H9 (cell line): ENCODE measurements around the gene CCDC149. TPM values are rescaled to one million over a fixed set of nuclear protein-coding genes. Genes with fewer than 3 reads are reported as not detected.

Experiments
- DNase-seq: peaks from one replicate; pipeline ENCODE4 v3.0.0-alpha.2; 2017
- H2AFZ ChIP-seq: one replicate; pipeline ENCODE4 v1.6.1; 2013; ENCODE audit warnings: mild to moderate bottlenecking, low read length, control low read depth, moderate library complexity
- H2AK5ac ChIP-seq: 2 replicates; pipeline ENCODE4 v1.6.1; 2013; ENCODE audit warnings: low read length, control low read depth, mixed read lengths; ENCODE audit not compliant: insufficient read length
- H2BK120ac ChIP-seq: one replicate; pipeline ENCODE4 v1.6.1; 2013; ENCODE audit warnings: low read depth, mild to moderate bottlenecking, low read length, control low read depth, inconsistent platforms; ENCODE audit not compliant: poor library complexity, severe bottlenecking
- H2BK12ac ChIP-seq: 2 replicates; pipeline ENCODE4 v1.6.1; 2013; ENCODE audit warnings: low read length, control low read depth, mixed read lengths, low read depth; ENCODE audit not compliant: insufficient read length
- H2BK15ac ChIP-seq: 2 replicates; pipeline ENCODE4 v1.6.1; 2013; ENCODE audit warnings: low read depth, low read length, control low read depth
- H2BK20ac ChIP-seq: one replicate; pipeline ENCODE4 v1.6.1; 2013; ENCODE audit warnings: low read depth, mild to moderate bottlenecking, low read length, control low read depth, inconsistent platforms; ENCODE audit not compliant: poor library complexity, severe bottlenecking
- H2BK5ac ChIP-seq: 2 replicates; pipeline ENCODE4 v1.6.1; 2013; ENCODE audit warnings: low read length, control low read depth, mixed read lengths; ENCODE audit not compliant: insufficient read length
- H3K14ac ChIP-seq: 2 replicates; pipeline ENCODE4 v1.6.1; 2013; ENCODE audit warnings: low read length, control low read depth; ENCODE audit not compliant: insufficient read depth
- H3K18ac ChIP-seq: 2 replicates; pipeline ENCODE4 v1.6.1; 2013; ENCODE audit warnings: low read depth, mild to moderate bottlenecking, mixed read lengths, low read length, control low read depth; ENCODE audit not compliant: insufficient read length
- H3K23ac ChIP-seq: 2 replicates; pipeline ENCODE4 v1.6.1; 2013; ENCODE audit warnings: low read length, control low read depth, mixed read lengths, low read depth; ENCODE audit not compliant: insufficient read length
- H3K23me2 ChIP-seq: 2 replicates; pipeline ENCODE4 v1.6.1; 2013; ENCODE audit warnings: low read depth, mild to moderate bottlenecking, mixed read lengths, low read length, control low read depth; ENCODE audit not compliant: insufficient read length, poor library complexity, severe bottlenecking
- H3K27ac ChIP-seq: 2 replicates; pipeline ENCODE4 v1.5.1; 2013; ENCODE audit warnings: low read length, control low read depth, mixed read lengths, low read depth; ENCODE audit not compliant: insufficient read length
- H3K27me3 ChIP-seq: 2 replicates; pipeline ENCODE4 v1.6.1; 2013; ENCODE audit warnings: low read length, control low read depth, inconsistent platforms; ENCODE audit not compliant: insufficient read depth
- H3K4ac ChIP-seq: 2 replicates; pipeline ENCODE4 v1.6.1; 2013; ENCODE audit warnings: low read depth, mild to moderate bottlenecking, control low read depth, inconsistent platforms, low read length, moderate library complexity
- H3K4me1 ChIP-seq: 2 replicates; pipeline ENCODE4 v1.6.1; 2013; ENCODE audit warnings: low read length, control low read depth, inconsistent platforms; ENCODE audit not compliant: insufficient read depth
- H3K4me2 ChIP-seq: 2 replicates; pipeline ENCODE4 v1.6.1; 2013; ENCODE audit warnings: low read length, control low read depth, mixed read lengths; ENCODE audit not compliant: insufficient read length, insufficient read depth
- H3K56ac ChIP-seq: 2 replicates; pipeline ENCODE4 v1.6.1; 2013; ENCODE audit warnings: low read depth, mild to moderate bottlenecking, mixed read lengths, low read length, control low read depth; ENCODE audit not compliant: insufficient read length
- H3K79me1 ChIP-seq: 2 replicates; pipeline ENCODE4 v1.6.1; 2013; ENCODE audit warnings: low read depth, mild to moderate bottlenecking, moderate library complexity, low read length, control low read depth, inconsistent platforms; ENCODE audit not compliant: insufficient read depth, poor library complexity, severe bottlenecking
- H3K79me2 ChIP-seq: 2 replicates; pipeline ENCODE4 v1.6.1; 2013; ENCODE audit warnings: low read length, control low read depth, inconsistent platforms; ENCODE audit not compliant: insufficient read depth
- H3K9ac ChIP-seq: 2 replicates; pipeline ENCODE4 v1.6.1; 2013; ENCODE audit warnings: low read length, control low read depth, mixed read lengths; ENCODE audit not compliant: insufficient read length; ENCODE audit errors: extremely low read depth
- H3K9me3 ChIP-seq: one replicate; pipeline ENCODE4 v1.6.1; 2013; ENCODE audit warnings: low read depth, low read length, inconsistent platforms; ENCODE audit not compliant: control insufficient read depth
- H3T11ph ChIP-seq: one replicate; pipeline ENCODE4 v1.6.1; 2013; ENCODE audit warnings: mild to moderate bottlenecking, low read length, control low read depth, inconsistent platforms
- H4K20me1 ChIP-seq: one replicate; pipeline ENCODE4 v1.6.1; 2013; ENCODE audit not compliant: control insufficient read depth, insufficient read length, insufficient read depth
- H4K5ac ChIP-seq: 2 replicates; pipeline ENCODE4 v1.6.1; 2013; ENCODE audit warnings: low read depth, mild to moderate bottlenecking, mixed read lengths, low read length, control low read depth; ENCODE audit not compliant: insufficient read length
- H4K8ac ChIP-seq: replicated peaks from 2 replicates; pipeline ENCODE4 v1.6.1; 2013; ENCODE audit warnings: low read length, control low read depth, mixed read lengths, low read depth; ENCODE audit not compliant: insufficient read length
- H4K91ac ChIP-seq: 2 replicates; pipeline ENCODE4 v1.6.1; 2013; ENCODE audit warnings: low read depth, mild to moderate bottlenecking, moderate library complexity, mixed read lengths, low read length, control low read depth; ENCODE audit not compliant: insufficient read length
- H3K27ac Mint-ChIP-seq, 3 experiments: 2 replicates in 2 of 3; 3 replicates in 1 of 3; pipeline ENCODE4 v1.8.0; 2020 to 2021; ENCODE audit warnings: mixed read lengths in 3 of 3, mild to moderate bottlenecking in 1 of 3, moderate library complexity in 1 of 3
- H3K27me3 Mint-ChIP-seq: 2 replicates; pipeline ENCODE4 v1.8.0; 2021; ENCODE audit warnings: low read depth, mild to moderate bottlenecking, moderate library complexity, mixed read lengths
- H3K36me3 Mint-ChIP-seq, 3 experiments: 2 replicates in 2 of 3; 3 replicates in 1 of 3; pipeline ENCODE4 v1.8.0; 2020 to 2021; ENCODE audit warnings: low read depth in 3 of 3, mixed read lengths in 3 of 3; ENCODE audit not compliant: insufficient read depth in 1 of 3
- H3K4me1 Mint-ChIP-seq, 2 experiments: 2 replicates each; pipeline ENCODE4 v1.8.0; 2020; ENCODE audit warnings: mixed read lengths in 2 of 2
- H3K4me3 Mint-ChIP-seq, 2 experiments: 2 replicates in 1 of 2; 3 replicates in 1 of 2; pipeline ENCODE4 v1.8.0; 2020 to 2021; ENCODE audit warnings: mild to moderate bottlenecking in 2 of 2, mixed read lengths in 2 of 2, moderate library complexity in 1 of 2
- H3K9me3 Mint-ChIP-seq, 2 experiments: 2 replicates in 1 of 2; 3 replicates in 1 of 2; pipeline ENCODE4 v1.8.0; 2020; ENCODE audit warnings: mild to moderate bottlenecking in 2 of 2, mixed read lengths in 2 of 2, moderate library complexity in 1 of 2
- CTCF ChIP-seq: fragments of 200-600 bp; sonication (generic); conservative IDR thresholded peaks from 3 replicates; pipeline ENCODE4 v1.8.0; 2021; ENCODE audit warnings: antibody characterized with exemption, mild to moderate bottlenecking
- WGBS: extraction: QIAGEN DNeasy Blood & Tissue Kit; methylation state at CpG from one replicate; pipeline ENCODE4 v1.1.7; 2013; ENCODE audit warnings: missing lambda C conversion rate, low lambda C conversion rate, mixed read lengths; ENCODE audit not compliant: insufficient read length; ENCODE audit errors: extremely low coverage; 5-methylcytosine and 5-hydroxymethylcytosine counted together
- total RNA-seq: library from RNA; stranded (reverse); gene quantifications from 2 replicates; pipeline ENCODE4 v1.2.1, GENCODE V29; 2021

CCDC149 gene
- total RNA-seq, 1 experiment from 2014 or later, result 4.5 TPM

- Histone ChIP-seq H3K23me2 (no peaks in the 10 kb centered on the region), H3K14ac (no peak overlapping the region), H3K4ac (no peak overlapping the region), H3K27me3 (no peaks in the 10 kb centered on the region), H3K4me1 (no peaks in the 10 kb centered on the region), H3K79me2 (no peaks in the 10 kb centered on the region), H2BK15ac (no peak overlapping the region), H2AFZ (no peak overlapping the region), H3K18ac (no peak overlapping the region), H2BK120ac (no peak overlapping the region), H3K79me1 (no peaks in the 10 kb centered on the region), H3K27ac (no peak overlapping the region), H3K9me3 (no peaks in the 10 kb centered on the region), H3K4me2 (no peak overlapping the region), H2AK5ac (no peak overlapping the region), H2BK20ac (no peak overlapping the region), H4K5ac (no peak overlapping the region), H2BK12ac (no peak overlapping the region), H4K20me1 (no peaks in the 10 kb centered on the region), H3K56ac (no peak overlapping the region), H2BK5ac (no peak overlapping the region), H3T11ph (no peak overlapping the region), H3K23ac (no peak overlapping the region), H4K8ac (no peak overlapping the region), H4K91ac (no peak overlapping the region), H3K9ac (no peak overlapping the region)
- WGBS, result no CpG with 5 or more reads among the region's 9 CpGs
- Mint-ChIP-seq H3K36me3 (peaks cover 0 to 5% (median 3%) of the 10 kb centered on the region in 3 experiments; a peak in 3 of 7 replicates), H3K27ac (no peak overlapping the region; a peak in 1 of 7 replicates), H3K27me3 (peaks cover 4% of the 10 kb centered on the region; the same call in 1 of the 2 replicates), H3K4me3 (no peak overlapping the region), H3K9me3 (peaks cover 3% of the 10 kb centered on the region in 2 experiments; a peak in 2 of 5 replicates), H3K4me1 (peaks cover 7 to 9% of the 10 kb centered on the region in 2 experiments)
- no peak for TF ChIP-seq CTCF
- no peak for DNase-seq
Measured at GRCh38 chr4:24856586-24856985, 56.3 kb downstream of the CCDC149 start.
